Smooth muscle cell (in vitro differentiated cells): Measurements from ENCODE around the gene KRT72. TPM values are rescaled to one million over a fixed set of nuclear protein-coding genes. Genes with fewer than 3 reads are reported as not detected.

Experiments used
- DNase-seq: peaks from one replicate; lab custom pipeline; 2025; ENCODE audit not compliant: unreplicated experiment; lab: John Stamatoyannopoulos, UW
- H2AFZ ChIP-seq: fragments of 200-600 bp; sonication (generic); 2 replicates; pipeline ENCODE4 v1.6.0; 2016; ENCODE audit warnings: antibody characterized with exemption, low read depth, mild to moderate bottlenecking
- H3F3A ChIP-seq: fragments of 200-600 bp; sonication (generic); 2 replicates; pipeline ENCODE4 v1.6.0; 2017; ENCODE audit warnings: antibody characterized with exemption, low read depth
- H3K27ac ChIP-seq: fragments of 200-600 bp; sonication (generic); 2 replicates; pipeline ENCODE4 v1.5.1; 2016; ENCODE audit warnings: low read depth, mild to moderate bottlenecking
- H3K27me3 ChIP-seq: fragments of 200-600 bp; sonication (generic); 2 replicates; pipeline ENCODE4 v1.6.1; 2016; ENCODE audit warnings: low read depth, mild to moderate bottlenecking
- H3K36me3 ChIP-seq: fragments of 200-600 bp; sonication (generic); 2 replicates; pipeline ENCODE4 v1.5.1; 2016; ENCODE audit warnings: low read depth
- H3K4me1 ChIP-seq: fragments of 200-600 bp; sonication (generic); 2 replicates; pipeline ENCODE4 v1.5.1; 2016; ENCODE audit warnings: low read depth
- H3K4me2 ChIP-seq: fragments of 200-600 bp; sonication (generic); 2 replicates; pipeline ENCODE4 v1.6.0; 2016; ENCODE audit warnings: mild to moderate bottlenecking
- H3K4me3 ChIP-seq: fragments of 200-600 bp; sonication (generic); 2 replicates; pipeline ENCODE4 v1.5.1; 2016; ENCODE audit warnings: mild to moderate bottlenecking
- H3K79me2 ChIP-seq: fragments of 200-600 bp; sonication (generic); 2 replicates; pipeline ENCODE4 v1.6.0; 2016; ENCODE audit warnings: low read depth, mild to moderate bottlenecking
- H3K9ac ChIP-seq: fragments of 200-600 bp; sonication (generic); 2 replicates; pipeline ENCODE4 v1.6.0; 2016; ENCODE audit warnings: low read depth
- H3K9me3 ChIP-seq: fragments of 200-600 bp; sonication (generic); replicated peaks from 2 replicates; pipeline ENCODE4 v1.5.1; 2016; ENCODE audit warnings: low read depth
- H4K20me1 ChIP-seq: fragments of 200-600 bp; sonication (generic); 2 replicates; pipeline ENCODE4 v1.6.0; 2016; ENCODE audit warnings: low read depth
- WGBS: methylation state at CpG from one replicate; pipeline ENCODE4 v1.1.7; 2016; ENCODE audit warnings: low lambda C conversion rate; 5-methylcytosine and 5-hydroxymethylcytosine counted together
- polyA plus RNA-seq: library from polyadenylated mRNA; unstranded; fragments of >200 nt; fragmentation: Nextera tagmentation; extraction: Ambion mirVana; gene quantifications from 2 replicates; pipeline ENCODE4 v1.2.1, GENCODE V29; 2016
- total RNA-seq: library from RNA; depleted of rRNA; stranded (reverse); fragments of >200 nt; gene quantifications from 2 replicates; pipeline ENCODE4 v1.2.3, GENCODE V29; 2014
- TF ChIP-seq, protein P1 (sequence below): fragments of 200-600 bp; sonication (generic); IDR thresholded peaks from 2 replicates; pipeline ENCODE4 v1.5.1; 2017; ENCODE audit warnings: borderline replicate concordance, mild to moderate bottlenecking, antibody characterized with exemption; ENCODE audit not compliant: insufficient read depth, poor library complexity, severe bottlenecking

The KRT72 gene
- total and polyA plus RNA-seq, 2 experiments from 2014 or later = not detected

DNA sequence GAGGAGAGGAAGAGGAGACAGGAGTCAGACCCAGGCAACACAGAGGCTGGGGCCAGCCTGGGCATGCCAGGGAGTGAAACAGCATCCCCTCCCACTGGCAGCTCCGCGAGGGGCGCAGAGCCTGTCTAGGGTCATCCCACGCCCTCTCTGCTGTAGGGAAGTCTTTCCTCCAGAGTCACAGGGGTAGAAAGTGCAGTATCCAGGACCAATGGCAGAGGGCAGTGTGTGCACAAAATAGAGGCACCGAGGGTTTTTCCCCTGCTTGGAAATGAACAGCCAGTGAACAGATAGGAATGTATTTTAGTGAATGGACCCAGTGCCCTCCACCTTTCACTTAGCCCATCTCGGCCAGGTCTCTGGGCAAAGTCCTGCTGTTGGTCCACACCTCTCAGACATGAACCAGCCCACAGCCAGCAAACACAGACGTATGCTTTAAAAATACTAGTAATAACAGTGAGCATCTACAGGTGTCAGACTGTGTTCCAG lies 18.2 kb downstream of the KRT72 start:
- no peaks in the 10 kb centered on the region for H3K4me1 ChIP-seq
- WGBS = 16% methylated on average over 7 of the region's 7 CpGs

DNA sequence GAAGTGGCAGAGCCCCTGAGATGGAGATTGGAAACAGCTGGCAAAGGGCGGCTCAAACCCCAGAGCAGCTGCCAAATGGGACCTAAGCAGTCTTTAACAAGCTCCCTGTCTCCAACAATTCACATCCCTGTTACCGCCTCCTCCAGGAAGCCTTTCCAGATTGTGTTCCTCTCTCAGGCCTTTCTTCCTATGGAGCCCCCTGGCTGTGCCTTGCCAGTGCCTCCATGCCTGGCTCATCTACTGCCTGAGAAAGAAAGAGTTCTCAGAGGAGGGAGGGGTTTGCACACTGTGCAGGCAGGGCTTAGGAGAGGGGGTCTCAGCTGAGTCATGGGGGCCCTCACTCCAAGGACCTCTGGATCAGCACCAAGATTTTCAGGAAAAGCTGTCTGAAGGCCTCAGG lies 18.8 kb downstream of the KRT72 start:
- H3K9me3 ChIP-seq = no peaks in the 10 kb centered on the region
- H3K36me3 ChIP-seq = no peaks in the 10 kb centered on the region
- no peaks in the 10 kb centered on the region for H3K79me2 ChIP-seq
- no peak overlapping the region for H3K4me3 ChIP-seq
- H3F3A ChIP-seq = no peaks in the 10 kb centered on the region
- H2AFZ ChIP-seq = no peak overlapping the region
- no peaks in the 10 kb centered on the region for H3K4me1 ChIP-seq
- H3K4me2 ChIP-seq = peak overlapping the region; percentile 19
- TF ChIP-seq, protein P1, sequence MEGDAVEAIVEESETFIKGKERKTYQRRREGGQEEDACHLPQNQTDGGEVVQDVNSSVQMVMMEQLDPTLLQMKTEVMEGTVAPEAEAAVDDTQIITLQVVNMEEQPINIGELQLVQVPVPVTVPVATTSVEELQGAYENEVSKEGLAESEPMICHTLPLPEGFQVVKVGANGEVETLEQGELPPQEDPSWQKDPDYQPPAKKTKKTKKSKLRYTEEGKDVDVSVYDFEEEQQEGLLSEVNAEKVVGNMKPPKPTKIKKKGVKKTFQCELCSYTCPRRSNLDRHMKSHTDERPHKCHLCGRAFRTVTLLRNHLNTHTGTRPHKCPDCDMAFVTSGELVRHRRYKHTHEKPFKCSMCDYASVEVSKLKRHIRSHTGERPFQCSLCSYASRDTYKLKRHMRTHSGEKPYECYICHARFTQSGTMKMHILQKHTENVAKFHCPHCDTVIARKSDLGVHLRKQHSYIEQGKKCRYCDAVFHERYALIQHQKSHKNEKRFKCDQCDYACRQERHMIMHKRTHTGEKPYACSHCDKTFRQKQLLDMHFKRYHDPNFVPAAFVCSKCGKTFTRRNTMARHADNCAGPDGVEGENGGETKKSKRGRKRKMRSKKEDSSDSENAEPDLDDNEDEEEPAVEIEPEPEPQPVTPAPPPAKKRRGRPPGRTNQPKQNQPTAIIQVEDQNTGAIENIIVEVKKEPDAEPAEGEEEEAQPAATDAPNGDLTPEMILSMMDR = no peak
- 77% methylated on average over 2 of the region's 2 CpGs for WGBS
- H3K27me3 ChIP-seq = no peaks in the 10 kb centered on the region
- H4K20me1 ChIP-seq = no peaks in the 10 kb centered on the region
- no peak overlapping the region for H3K9ac ChIP-seq
- DNase-seq = no peak
- H3K27ac ChIP-seq = no peak overlapping the region

More for the DNA sequence above, 18.2 kb downstream of the KRT72 start:
- H2AFZ ChIP-seq = no peak overlapping the region
- H3K79me2 ChIP-seq = no peaks in the 10 kb centered on the region
- no peaks in the 10 kb centered on the region for H4K20me1 ChIP-seq
- no peaks in the 10 kb centered on the region for H3K27me3 ChIP-seq
- no peak overlapping the region for H3K4me3 ChIP-seq
- H3F3A ChIP-seq = no peaks in the 10 kb centered on the region
- H3K27ac ChIP-seq = no peak overlapping the region
- no peak overlapping the region for H3K9ac ChIP-seq
- no peaks in the 10 kb centered on the region for H3K36me3 ChIP-seq
- H3K4me2 ChIP-seq = peak overlapping the region; percentile 19
- TF ChIP-seq, protein P1 = peak; percentile 69
- no peaks in the 10 kb centered on the region for H3K9me3 ChIP-seq
- peak; percentile 16 for DNase-seq

DNA sequence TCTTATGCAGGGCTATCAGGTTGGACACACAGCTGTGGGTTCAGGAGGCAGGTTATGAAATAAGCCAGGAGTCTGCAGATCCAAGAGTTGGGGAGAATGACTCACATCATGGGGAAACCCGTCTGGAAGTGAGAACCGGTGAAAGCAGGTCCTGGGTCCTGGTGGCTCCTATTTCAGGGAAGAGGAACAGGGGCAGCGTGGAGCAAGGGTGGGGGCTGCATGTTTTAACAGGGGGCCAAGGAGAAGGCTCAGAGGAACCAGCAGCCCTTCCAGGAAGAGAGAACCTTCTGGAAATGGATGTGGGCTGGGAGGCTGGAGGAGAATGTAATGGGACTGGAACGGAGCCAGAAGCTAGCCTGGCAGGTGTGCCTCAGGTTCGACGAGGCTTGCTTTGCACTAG lies 19.8 kb downstream of the KRT72 start:
- H3K9me3 ChIP-seq = no peaks in the 10 kb centered on the region
- no peaks in the 10 kb centered on the region for H3K79me2 ChIP-seq
- no peaks in the 10 kb centered on the region for H3K36me3 ChIP-seq
- 58% methylated on average over 6 of the region's 6 CpGs for WGBS
- H3K4me2 ChIP-seq = no peak overlapping the region
- H3K27me3 ChIP-seq = no peaks in the 10 kb centered on the region
- DNase-seq = no peak
- H3K9ac ChIP-seq = no peak overlapping the region
- no peaks in the 10 kb centered on the region for H4K20me1 ChIP-seq
- peak overlapping the region; percentile 30 for H3K27ac ChIP-seq
- H3K4me3 ChIP-seq = no peak overlapping the region
- H2AFZ ChIP-seq = no peak overlapping the region
- TF ChIP-seq, protein P1 = no peak
- no peaks in the 10 kb centered on the region for H3F3A ChIP-seq
- no peaks in the 10 kb centered on the region for H3K4me1 ChIP-seq

DNA sequence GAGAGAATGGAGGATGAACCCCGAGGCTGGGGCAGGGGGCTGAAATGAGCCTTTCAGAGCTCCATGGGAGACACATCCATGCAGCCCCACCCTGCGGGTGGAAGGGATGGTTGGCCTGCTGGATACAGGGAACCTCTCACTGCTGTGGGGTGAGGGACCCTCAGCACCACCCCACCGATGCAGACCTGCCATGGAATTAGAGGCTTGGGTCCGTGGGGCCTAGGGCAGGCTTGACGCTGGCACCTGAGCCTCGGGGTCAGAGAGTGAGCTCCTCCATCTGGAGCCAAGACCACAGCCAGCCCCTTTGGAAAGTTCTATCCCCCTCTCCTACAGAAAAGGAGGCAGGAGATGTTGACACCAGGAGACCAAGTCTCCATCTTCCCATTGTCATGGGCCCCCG lies 20.2 kb downstream of the KRT72 start:
- no peak overlapping the region for H3K4me3 ChIP-seq
- H3K27ac ChIP-seq = peak overlapping the region; percentile 77
- WGBS = 92% methylated on average over 7 of the region's 7 CpGs
- H3K9ac ChIP-seq = no peak overlapping the region
- H3K27me3 ChIP-seq = no peaks in the 10 kb centered on the region
- H3K4me2 ChIP-seq = no peak overlapping the region
- H2AFZ ChIP-seq = no peak overlapping the region
- H3K4me1 ChIP-seq = no peaks in the 10 kb centered on the region
- TF ChIP-seq, protein P1 = no peak
- H4K20me1 ChIP-seq = no peaks in the 10 kb centered on the region
- H3F3A ChIP-seq = no peaks in the 10 kb centered on the region
- no peak for DNase-seq
- no peaks in the 10 kb centered on the region for H3K36me3 ChIP-seq
- no peaks in the 10 kb centered on the region for H3K9me3 ChIP-seq
- no peaks in the 10 kb centered on the region for H3K79me2 ChIP-seq
